Activated naive CD4-positive, alpha-beta T cell treated with anti-CD3 and anti-CD28 coated beads, Interleukin-2, amount 10 ng/mL, durations not matched to agents 7 days and 5 days (primary cell): ENCODE data around the gene GLRA1.

Source experiments
- CTCF ChIA-PET: fragments of 350-600 bp; sonication (Branson Sonifier 250); formaldehyde crosslinking; loops from one replicate; lab custom pipeline; 2021; ENCODE audit warnings: antibody characterized with exemption; lab: Charles Lee
- DNase-seq: peaks from one replicate; pipeline ENCODE4 v3.0.0-alpha.2; 2020
- H3K27ac Mint-ChIP-seq: one replicate; pipeline ENCODE4 v1.8.0; 2021; ENCODE audit warnings: mild to moderate bottlenecking, moderate library complexity, mixed read lengths
- H3K27me3 Mint-ChIP-seq: one replicate; pipeline ENCODE4 v1.8.0; 2021; ENCODE audit warnings: mild to moderate bottlenecking, mixed read lengths
- H3K36me3 Mint-ChIP-seq: one replicate; pipeline ENCODE4 v1.8.0; 2021; ENCODE audit warnings: mixed read lengths
- H3K4me1 Mint-ChIP-seq: one replicate; pipeline ENCODE4 v1.8.0; 2021; ENCODE audit warnings: mixed read lengths
- H3K4me3 Mint-ChIP-seq: one replicate; pipeline ENCODE4 v1.8.0; 2021; ENCODE audit warnings: mild to moderate bottlenecking, moderate library complexity, mixed read lengths
- H3K9me3 Mint-ChIP-seq: one replicate; pipeline ENCODE4 v1.8.0; 2021; ENCODE audit warnings: mixed read lengths

The GLRA1 gene

GRCh38 chr5:151780348-151780747 is 144.3 kb downstream of the GLRA1 start:
- no peak overlapping the region for H3K4me3 Mint-ChIP-seq
- CTCF ChIA-PET: no interaction called here
- no peaks in the 10 kb centered on the region for H3K27me3 Mint-ChIP-seq
- DNase-seq: no peak
- no peaks in the 10 kb centered on the region for H3K9me3 Mint-ChIP-seq
- peaks cover 56% of the 10 kb centered on the region for H3K4me1 Mint-ChIP-seq
- H3K27ac Mint-ChIP-seq: no peak overlapping the region
- peaks cover 33% of the 10 kb centered on the region for H3K36me3 Mint-ChIP-seq

DNA sequence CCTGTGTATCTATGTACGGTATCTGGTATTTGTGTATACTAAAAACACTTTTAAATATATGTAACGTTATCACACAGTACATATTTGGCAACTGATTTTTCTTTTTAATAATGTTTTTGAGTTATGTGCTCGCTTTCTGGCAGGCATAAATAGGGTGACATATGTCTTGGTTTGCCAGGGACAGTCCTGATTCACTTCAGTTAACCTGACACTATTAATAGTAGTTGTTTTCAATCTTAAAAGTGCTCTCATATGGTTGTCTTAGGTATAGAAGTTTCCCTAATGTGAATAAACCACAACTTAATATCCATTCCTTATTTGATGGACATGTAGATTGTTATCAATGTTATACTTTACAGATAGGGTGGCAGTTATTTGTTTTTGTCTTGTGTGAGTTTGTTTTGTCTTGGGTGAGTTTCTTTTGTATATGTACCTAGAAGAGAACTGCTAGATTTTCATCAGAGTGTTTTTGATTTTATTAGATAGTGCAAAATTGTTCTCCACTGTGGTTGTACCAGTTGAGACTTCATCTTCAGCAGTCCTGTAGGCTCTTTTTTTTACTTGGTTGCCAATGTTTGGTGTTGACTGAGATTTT is 145.0 kb downstream of the GLRA1 start:
- CTCF ChIA-PET: no interaction called here
- no peaks in the 10 kb centered on the region for H3K9me3 Mint-ChIP-seq
- peaks cover 58% of the 10 kb centered on the region for H3K4me1 Mint-ChIP-seq
- DNase-seq: no peak
- H3K36me3 Mint-ChIP-seq: peaks cover 36% of the 10 kb centered on the region
- no peak overlapping the region for H3K4me3 Mint-ChIP-seq
- H3K27ac Mint-ChIP-seq: no peak overlapping the region
- H3K27me3 Mint-ChIP-seq: no peaks in the 10 kb centered on the region

DNA sequence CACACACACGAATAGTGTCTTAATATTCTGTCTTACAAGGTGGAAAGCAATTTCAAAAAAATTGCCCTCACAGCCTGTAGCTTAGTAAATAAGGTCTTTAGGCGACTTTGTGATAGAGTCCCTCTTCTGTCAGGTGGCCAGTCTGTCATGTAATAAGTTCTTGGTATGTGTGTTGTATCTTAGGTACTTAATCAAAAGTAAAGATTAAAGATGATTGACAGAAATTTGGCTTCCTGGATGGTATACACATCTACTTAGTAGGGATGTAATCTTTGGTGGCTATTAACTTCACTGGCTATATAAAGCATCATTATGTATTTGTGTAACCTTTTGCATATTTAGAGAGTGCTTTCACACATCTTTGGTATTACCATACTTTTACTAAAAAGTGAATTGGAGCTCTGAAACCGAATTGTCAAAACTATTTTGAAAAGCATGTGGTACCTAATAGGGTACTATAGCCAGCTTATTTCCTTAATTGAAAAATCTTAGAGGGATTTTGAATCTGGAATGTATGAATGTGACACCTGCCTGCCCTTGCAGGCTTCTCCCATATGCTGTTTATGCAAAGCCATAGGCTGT is 149.5 kb downstream of the GLRA1 start:
- Mint-ChIP-seq H3K36me3 (peaks cover 47% of the 10 kb centered on the region), H3K27ac (no peak overlapping the region), H3K4me3 (peak overlapping the region; percentile 48), H3K27me3 (no peaks in the 10 kb centered on the region), H3K9me3 (no peaks in the 10 kb centered on the region), H3K4me1 (peaks cover 66% of the 10 kb centered on the region)
- DNase-seq: no peak
- CTCF ChIA-PET: interaction anchor here (1.3 kb wide), 1 partner anchor 34 kb away, joined by 4 read pairs; no protein-coding TSS in a partner anchor

DNA sequence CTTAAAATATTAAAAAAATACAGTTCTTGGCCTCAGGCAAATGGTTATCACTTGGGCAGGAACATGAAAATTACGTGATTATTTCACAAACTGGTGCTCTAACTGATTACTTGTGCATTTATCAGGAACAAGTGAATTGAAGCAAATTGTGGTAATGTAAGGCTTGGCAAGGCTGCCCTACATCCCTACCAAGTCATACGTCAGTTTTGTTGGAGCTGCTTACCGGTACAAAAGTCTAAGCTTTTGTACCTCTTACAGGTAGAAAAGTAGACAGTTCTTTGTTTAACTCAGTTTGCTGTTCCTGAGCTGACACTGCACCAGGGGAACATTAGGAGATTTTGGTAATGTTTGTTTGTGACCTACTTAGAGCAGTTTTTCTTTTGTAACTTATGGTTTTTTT is 150.7 kb downstream of the GLRA1 start:
- peak overlapping the region; percentile 84 for H3K4me3 Mint-ChIP-seq
- H3K27ac Mint-ChIP-seq: peak overlapping the region; percentile 16
- peaks cover 40% of the 10 kb centered on the region for H3K36me3 Mint-ChIP-seq

GRCh38 chr5:151772846-151773561 is 151.6 kb downstream of the GLRA1 start:
- Mint-ChIP-seq H3K27ac (peak overlapping the region; percentile 97), H3K9me3 (no peaks in the 10 kb centered on the region), H3K27me3 (no peaks in the 10 kb centered on the region), H3K4me3 (peak overlapping the region; percentile 84), H3K36me3 (peaks cover 36% of the 10 kb centered on the region), H3K4me1 (peaks cover 54% of the 10 kb centered on the region)
- CTCF ChIA-PET: interaction anchor here (0.6 to 3.3 kb wide), 6 partner anchors 16 to 576 kb away, joined by 3 to 20 read pairs (median 4); no protein-coding TSS in a partner anchor
- DNase-seq: no peak

More for the DNA sequence above, 150.7 kb downstream of the GLRA1 start:
- no peaks in the 10 kb centered on the region for H3K9me3 Mint-ChIP-seq
- H3K27me3 Mint-ChIP-seq: no peaks in the 10 kb centered on the region
- H3K4me1 Mint-ChIP-seq: peaks cover 60% of the 10 kb centered on the region
- CTCF ChIA-PET: interaction anchor here (1.3 to 2.1 kb wide), 3 partner anchors 17 to 115 kb away, joined by 4 to 6 read pairs (median 4); no protein-coding TSS in a partner anchor
- DNase-seq: no peak
